ENCODE data around the gene SNRPA1.
"Not testable (repeated sequence)": the region's sequence is repeated elsewhere in the genome, so short reads cannot be mapped to it uniquely, and the experiment has no call there.

Gene SNRPA1

DNA sequence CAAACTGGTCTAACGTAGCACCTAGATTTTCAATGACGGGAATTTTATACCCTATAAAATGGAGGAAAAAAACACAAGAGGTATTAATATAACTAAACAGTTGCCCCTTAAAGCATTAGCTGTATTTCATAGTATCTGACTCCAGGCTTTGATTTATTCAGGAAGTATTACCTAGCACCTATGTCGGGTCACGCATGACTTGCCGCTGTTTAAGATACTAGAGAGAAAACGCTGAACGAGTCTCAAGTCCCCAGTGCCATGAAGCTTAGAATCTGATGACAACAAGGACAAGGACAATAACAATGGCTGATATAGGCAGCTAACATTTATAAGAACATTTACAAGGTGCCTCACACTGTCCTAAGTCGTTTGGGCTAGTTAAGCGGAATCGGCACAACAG is 1.9 kb downstream of the SNRPA1 start:
- DNase-seq, result no peak

DNA sequence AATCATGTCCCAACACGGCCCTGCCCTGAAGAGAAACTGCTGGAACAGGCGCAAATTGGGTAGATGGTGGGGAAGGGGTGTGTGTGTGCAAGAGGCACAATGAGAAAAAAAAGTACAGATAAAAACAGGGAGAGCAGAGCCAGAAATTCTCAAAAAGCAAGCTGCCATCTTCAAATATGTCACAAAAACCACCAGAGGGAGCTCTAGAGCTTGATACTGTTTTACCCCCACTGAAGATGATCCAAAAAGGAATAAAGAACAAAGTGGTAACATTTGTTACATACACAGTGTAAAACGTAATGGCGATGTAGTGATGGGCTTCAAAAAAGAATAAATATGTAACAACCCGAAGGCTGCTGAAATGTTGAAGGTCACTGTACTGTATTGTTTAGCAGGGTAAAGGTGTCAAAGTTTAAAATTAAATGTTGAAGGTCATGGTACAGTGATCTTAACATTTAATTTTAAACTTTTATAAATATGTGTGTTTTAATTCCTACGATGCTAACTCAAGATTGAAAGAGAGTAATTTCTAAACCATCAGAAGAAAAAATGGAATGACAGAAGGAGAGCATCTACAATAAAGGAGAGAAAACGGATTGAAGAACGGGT is 6.0 kb downstream of the SNRPA1 start:
- DNase-seq, result peak; percentile 52 to 69

DNA sequence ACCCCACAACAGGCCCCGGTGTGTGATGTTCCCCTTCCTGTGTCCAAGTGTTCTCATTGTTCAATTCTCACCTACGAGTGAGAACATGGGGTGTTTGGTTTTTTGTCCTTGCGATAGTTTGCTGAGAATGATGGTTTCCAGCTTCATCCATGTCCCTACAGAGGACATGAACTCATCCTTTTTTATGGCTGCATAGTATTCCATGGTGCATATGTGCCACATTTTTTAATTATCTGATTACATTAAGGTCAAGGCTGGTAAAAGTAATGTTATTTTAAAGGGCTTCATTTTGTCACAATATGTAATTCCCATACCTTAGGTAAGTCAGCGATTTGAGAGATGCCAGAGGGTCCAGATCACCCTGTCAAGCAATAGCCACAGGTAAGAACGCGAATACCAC is 7.7 kb downstream of the SNRPA1 start:
- DNase-seq, result not testable (repeated sequence)

DNA sequence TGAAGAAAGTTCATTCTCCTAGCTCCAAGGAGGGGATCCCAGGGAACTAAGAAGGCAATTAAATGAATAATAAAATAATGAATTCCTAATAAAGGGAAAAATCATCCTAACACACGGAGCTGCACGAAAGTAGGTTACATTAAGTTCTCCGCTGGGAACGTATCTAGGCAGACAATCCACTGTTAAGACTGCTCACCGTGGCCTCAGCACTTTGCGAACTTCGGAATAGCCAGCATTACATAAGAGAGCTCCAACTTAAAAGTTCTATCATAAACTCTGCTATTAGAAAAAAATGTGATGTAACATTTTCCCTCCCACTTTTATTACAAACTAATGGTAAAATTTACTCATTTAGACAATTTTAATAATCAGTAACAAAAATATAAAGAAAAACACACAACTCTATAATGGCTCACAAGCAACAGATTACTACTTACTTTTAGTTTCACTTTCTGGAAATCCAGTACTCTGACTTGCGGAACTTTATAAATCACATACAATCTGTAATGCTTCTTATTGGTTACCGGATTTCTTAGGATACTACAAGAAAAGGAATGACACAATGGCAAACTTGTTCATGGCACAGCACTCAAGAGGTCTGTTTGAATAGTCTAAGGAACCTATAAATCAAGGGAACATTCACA is 8.5 kb downstream of the SNRPA1 start:
- DNase-seq, result no peak

DNA sequence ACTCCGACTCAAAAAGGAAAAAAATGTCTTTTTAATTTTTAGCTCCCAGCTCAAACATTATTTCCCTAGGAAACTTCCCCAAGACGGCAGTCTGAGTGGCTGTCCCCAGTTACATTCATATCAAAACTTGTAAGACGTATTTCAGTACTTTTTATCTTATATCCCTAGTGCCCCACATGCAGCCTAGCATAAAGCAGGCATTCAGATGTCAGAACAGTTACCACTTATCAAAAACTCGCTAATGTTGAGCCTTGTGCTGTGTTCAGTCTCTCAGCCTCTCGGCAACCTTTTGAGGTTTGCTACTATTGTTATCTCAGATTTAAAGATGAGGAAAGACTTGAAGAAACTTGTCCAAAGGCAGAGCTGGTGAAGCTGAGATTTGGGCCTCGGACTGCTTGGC is 11.1 kb downstream of the SNRPA1 start:
- no peak for DNase-seq

DNA sequence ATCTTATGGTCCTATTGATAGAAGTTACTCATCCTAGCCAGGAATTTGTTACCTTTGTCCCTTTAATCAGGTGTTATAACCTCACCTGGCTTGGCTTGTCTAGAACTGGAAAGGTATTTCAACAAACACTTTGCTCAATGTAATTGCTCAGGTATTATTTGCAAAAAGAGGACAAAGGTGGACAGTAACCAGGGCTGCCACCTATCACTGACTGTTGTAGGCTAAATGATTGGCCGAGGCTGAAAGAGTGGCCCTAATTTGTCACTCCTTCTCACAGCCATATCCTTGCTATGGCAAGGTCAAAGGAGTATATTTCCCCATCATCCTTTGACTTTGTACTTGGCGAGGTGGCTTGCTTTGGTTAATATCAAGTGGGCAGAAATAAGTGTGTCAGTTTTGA is 15.0 kb downstream of the SNRPA1 start:
- DNase-seq, result no peak

DNA sequence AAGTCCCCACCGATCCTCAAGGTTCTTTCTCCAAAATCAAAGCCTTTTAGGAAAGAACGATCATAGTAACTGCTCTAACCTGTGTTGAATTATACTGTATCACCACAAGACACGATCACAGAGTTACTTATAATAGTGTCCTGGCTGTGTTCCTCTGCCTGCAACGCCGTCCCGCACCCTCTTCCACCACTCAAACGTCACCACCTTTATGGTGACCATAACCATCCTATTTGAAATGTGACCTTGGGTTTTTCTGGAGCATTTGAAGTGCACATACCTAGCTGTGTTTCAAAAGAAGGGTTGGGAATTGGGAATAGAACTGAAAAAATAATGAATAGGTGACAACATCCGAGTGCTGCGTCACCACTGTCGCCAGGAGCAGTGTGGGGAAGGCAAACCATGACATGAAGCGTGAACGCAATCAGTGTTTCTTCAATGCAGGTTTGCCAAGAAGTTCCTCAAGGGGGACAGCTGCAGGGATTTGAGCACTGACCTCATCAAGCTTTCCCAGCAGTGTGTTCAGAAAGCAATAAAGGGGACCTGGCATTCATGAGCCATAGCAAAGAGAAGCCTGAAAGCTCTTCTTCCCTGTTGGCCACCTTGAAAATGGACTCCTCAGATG is 17.0 kb downstream of the SNRPA1 start:
- no peak for DNase-seq

DNA sequence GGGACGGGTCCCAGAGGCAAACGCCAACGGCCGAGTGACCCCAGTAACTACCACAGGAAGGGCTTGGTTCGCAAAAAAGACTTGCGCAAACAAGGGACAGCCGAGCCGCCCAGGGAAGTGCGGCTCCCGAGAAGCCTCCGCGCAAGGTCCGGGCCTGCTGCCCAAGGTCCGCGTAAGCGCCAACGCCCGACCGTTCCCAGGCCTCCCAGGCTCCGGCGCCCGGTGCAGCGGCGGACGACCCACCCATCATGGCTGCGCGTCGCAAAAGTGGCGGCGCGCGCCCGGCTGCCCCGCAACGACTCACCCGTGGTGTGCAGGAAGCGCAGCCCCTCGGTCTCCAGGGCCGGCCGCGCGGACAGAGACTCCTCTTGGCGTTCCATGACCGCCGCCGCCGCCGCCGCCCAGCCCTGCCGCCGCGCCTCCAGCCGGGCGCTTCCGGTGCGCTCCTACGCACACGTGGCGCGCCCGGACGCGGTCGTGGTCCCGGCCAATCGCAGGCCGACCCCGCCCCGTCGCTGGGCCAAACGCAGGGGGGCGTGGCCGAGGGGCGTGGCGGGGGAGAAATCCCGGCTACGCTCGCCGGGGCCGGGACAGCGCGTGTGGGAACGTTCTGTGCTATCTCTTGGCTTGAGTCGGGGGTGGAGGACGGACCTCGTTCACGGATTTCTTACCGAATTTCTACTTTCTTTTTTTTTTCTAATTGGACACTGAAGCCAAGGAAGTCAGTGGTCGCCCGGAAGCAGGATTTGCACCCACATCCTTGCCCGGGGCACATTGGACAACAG is 17.8 kb downstream of the SNRPA1 start, which contains the start of gene SELENOS:
SELENOS (minus strand) TSS at position 448 of the 785 bp plus-strand sequence; CDS start at position 380, 68 bp downstream.
- peak; percentile 69 to 78 for DNase-seq

DNA sequence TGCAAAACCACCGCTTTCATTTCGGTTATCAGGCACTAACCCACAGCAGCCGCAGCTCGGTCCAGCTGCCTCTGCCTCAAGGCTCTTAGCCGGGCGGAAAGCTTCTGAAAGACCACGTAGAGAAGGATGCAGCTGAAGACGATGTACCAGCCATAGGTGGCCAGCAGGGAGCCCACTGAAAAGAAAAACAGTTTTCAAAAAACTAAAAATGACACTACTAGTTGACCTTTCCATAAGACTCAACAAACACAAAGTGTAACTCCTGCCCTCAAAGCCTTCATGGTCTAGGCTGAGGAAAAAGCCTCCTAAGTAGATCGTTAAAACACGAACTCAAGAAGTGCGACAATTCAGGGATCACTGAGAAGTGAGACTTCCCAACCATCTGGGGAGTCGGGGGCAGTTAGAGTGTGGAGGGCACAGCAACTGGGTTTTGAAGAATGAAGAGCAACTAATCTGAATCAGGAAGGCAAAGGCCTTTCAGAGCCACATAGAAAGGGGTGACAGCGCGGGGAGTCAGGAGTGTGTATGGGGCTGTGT is 18.5 kb downstream of the SNRPA1 start:
- DNase-seq, result peak in 1 of 2 experiments; percentile 22

DNA sequence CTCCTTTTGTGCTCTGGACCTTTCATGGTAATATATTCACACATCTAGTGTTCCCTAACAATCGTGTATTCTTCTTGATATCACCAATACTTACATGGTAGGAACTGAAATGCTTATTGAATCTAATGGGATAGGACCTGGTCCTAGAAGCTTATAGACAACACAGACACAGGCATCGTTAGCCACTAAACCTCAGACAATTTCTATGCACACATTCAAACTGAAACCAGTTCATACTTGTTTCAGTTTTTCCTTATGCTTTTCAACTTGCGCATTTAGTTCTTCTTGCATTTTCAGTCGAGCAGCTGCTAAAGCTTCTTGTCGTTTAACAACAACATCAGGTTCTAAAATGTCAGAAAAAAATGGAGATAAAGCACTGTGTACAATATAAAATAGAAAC is 20.0 kb downstream of the SNRPA1 start:
- no peak for DNase-seq

DNA sequence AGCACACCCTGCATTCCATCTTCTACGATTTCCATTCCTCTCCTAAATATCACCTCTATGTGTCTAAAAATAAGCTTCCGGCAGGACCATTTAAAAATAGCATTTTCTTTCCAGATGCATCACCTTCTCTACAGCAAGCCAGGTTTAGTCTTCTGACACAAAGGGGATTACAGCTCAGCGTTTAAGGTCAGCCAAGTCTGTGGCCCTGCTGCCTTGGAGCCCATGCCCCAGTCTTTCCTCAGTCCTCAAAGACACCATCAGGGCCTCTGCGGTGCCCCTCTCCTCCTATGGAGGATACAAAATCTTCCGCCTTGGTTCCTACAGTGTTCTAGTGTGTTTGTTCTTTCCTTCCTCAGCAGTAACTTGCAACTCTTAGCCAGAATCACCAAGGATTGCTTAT is 21.5 kb downstream of the SNRPA1 start:
- no peak for DNase-seq

DNA sequence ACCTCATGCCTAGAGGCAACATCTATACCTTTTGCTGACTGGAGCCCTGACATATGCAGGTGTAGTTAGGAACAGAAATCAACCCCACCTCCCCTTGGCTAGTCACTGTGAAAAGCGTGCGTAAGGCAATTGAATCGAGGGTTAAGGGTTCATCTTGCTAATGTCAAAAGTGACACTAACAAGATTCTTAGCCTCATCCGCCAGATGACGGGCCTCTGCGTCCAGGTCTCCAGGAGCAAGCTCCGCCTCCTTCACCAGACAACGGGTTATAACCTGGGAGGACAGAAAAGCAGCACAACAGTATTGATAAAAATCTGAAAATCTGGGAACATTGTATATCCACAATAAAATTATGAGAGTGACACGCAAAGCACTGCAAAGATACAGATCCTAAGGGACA is 22.5 kb downstream of the SNRPA1 start:
- no peak for DNase-seq

DNA sequence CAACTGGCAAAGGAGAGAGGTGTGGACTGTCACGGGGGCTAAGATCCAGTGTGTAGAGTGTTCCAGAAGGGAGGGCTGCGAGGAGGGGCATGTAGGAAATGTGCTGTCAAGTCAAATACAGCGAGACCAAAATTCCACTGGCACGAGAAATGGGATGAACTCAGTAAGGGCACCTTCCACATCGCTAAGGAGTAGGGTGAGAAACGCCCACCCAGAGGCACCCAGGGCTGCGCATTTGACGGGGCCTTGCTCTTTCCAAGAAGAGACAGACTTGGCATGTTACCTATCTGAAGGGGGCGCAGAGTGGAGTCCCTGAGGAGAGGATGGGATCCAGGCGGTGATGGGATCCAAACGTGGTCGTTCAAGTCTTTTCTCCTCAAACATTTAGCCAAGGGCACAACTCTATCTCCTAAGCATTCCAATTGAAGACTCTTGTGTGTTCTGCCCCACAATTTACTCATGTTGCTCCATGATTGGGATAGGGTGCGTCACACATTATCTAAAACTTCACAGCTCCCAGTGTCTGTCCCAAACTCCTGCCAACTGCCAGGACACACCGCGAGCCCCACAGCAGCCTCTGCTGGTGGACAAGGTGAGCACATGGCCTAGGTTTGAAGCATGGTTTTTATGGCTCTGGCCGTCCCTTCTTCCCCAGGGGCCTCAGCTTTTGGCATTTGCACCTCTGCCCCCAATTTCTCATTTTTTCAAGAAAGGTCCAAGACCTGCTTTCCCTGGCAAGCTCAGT is 25.4 kb downstream of the SNRPA1 start:
- no peak for DNase-seq

DNA sequence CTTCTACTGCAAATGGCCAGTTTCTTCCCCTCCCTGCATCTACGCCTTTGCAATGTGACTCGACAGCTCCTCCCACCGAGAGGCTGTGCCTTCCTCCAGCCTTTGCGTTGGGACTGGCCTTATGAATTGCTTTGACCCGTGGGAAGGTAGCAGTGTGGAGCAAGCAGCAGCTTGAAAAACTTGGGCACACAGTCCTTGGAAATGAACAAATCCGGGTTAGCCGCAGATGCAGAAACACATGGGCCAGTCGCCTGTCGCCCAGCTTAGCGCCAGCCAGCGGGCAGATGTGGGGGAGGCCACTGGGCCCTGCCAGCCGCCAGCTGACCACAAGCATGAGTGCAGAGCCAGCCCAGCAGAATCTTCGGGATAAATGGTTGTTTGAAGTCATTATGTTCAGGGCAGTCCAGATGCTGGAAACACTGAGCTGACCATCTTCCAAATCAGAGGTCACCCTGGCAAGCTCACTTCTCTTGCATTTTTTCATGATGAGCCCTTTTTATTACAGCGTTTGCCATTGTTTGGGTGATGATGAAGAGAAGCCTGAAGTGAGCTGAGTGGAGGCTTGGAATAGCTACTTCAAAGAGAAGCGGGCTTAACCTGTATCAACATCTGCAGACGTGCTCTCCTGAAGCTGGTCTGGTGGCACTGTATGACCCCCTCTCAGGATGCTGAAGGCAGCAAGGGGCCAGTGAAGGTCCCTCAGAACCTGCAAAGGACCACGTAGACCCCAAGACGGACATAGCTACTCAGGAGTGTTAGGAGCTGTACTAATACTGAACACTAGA is 27.5 kb downstream of the SNRPA1 start:
- DNase-seq, result no peak

DNA sequence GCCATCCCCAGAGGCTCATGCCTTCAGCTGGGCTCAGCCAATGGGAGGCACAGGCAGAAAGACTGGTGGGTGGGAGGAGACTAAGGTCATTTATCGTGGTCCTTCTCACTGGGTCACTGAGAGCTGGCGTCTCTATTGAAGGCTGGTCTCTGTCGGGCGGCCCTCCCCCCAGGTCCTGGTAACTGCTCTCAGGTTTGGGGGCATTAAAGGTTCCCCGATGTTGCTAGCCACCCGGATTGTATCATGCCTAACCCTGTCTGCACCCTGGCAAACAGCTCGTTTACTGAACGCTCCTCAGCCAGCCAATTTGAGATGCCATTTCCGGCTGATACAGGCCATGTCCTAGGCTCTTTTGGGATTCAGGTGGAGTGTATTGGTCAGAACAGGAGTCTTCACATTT is 28.3 kb downstream of the SNRPA1 start:
- DNase-seq, result no peak

DNA sequence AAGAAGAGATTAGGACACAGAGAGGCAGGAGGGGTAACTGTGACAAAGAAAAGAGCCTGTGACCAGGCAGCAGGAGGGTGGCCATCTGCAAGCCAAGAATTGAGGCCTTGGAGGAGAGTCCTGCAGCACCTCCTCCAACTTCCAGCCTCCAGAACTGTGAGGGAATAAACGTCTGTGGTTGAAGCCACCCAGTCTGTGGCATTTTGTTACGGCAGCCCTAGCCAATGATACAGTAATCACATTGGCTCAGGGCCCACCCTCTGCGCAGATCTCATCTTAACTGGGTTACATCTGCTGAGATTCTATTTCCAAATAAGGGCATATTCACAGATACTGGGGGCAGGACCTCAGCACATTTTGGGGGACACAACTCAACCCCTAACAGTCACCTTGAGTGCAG is 29.0 kb downstream of the SNRPA1 start:
- no peak for DNase-seq

DNA sequence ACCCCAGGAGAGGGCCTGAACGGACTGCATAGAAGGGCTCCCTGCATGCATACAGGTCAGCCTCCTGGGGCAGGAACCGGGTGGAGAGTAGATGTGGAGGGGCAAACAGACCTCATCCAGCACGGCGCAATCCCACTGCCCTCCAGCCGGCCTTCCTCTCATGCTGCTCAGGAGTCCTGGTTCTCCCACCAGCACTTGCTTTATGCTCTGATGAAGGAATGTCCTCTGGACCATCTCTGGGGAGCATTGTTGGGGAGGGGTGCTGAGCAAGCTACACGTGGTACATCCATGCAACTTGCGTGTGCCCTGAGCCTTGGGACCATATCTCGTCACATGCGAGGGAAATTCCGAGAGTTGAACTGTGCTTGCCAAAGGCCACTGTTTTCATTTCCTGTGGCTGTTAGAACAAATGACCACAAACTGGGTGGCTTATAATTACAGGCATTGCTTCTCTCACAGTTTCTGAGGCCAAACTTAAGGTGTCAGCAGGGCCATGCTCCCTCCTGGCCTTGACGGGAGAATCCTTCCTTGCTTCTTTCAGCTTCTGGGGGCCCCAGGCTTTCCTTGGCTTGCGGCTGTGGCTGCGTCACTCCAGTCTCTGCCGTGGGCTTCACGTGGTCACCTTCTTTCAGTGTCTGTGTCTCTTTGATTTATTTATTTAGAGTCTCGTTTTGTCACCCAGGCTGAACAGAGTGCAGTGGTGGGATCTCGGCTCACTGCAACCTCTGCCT is 30.0 kb downstream of the SNRPA1 start:
- no peak for DNase-seq

DNA sequence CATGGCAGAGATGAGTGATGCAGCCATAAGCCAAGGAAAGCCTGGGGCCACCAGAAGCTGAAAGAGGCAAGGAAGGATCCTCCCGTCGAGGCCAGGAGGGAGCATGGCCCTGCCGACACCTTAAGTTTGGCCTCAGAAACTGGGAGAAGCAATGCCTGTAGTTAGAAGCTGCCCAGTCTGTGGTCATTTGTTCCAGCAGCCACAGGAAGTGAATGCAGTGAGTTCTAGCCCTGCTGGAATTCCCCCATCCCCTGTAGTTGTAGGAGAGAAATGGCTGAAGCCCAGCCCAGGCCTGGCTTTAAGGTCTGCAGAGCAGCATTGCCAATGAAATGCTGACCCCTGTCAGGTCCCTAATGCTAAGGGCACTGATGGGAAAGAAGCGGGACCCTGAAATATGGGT is 31.0 kb downstream of the SNRPA1 start:
- no peak for DNase-seq

DNA sequence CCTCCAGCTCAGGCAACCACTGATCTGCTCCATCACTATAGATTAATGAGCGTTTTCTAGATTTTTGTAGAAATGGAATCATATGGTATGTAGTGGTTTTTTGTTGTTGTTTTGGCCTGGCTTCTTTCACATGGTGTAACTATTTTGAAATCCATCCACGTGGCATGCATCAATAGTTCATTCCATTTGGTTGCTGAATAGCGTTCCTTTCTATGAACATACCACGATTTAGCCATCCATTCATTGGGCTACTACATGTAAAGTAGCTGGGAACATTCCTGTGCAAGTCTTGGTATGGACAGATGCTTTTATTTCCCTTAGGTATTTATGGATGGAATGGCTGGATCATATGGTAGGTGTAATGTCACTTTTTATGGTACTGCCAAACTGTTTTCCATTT is 32.5 kb downstream of the SNRPA1 start:
- DNase-seq, result no peak

DNA sequence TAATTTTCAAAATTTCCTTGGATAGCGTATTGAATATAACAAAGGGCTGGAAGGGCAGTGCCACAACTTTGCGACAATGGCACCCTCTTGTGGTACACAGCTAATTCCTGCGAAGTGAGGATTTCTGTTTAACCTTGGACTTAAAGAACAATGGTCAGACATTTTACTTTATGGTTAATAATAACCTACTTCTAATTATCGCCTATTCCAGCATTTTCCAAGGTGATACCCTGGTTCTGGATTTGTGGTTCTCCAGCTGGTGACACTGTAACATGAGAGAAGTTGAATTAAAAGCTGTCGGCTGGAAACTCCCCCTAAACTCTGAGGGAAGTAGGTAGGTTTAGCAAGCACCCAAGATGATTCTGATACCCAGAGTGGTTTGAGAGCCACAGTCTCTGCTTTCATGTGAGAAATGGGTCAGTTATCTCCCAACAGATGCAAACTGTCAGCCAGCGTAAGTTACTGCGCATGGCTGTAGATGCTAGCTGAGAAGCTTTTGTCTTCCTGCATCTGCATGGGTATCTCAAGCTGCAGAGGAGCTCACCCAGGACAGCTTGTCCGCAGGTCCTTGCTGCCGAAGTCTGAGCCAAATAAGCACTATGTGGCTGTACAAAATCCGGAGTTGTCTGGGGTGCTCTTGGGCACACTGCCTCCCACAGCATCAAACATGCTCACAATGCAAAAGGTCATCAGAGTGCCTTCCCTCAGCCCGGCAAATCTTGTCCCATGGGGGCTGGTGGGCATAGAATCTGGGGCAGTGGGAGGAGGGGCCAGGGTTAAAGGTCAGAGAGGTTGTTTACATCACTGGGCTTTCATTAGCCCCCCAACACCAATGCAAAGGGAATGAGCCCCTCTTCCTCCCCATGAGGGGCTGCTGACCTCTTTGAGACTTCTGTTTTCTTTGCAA is 36.6 kb downstream of the SNRPA1 start:
- DNase-seq, result peak; percentile 61 to 66
